ENCODE results near the gene CLK2.
A peak's percentile ranks its signal among the peaks of the same experiment; 100 is the strongest.

The CLK2 gene

DNA sequence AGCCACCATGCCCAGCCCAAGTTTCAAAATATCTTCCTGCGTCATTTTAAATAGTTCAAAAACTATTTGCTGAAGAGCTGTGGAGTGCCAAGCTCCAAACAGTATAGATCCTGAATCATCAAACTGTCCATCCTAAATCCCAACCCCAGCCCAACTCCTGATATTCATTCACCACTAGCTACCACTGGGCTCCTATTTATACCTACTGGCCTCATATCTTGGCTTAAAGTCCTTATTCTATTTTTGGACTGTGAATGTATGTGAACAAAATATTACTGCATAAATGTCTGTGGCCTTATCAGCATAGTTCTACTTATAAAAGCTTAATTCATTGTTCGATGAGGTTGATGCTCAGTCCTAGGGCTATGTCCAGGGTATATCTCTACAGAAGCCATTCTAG lies 5.9 kb downstream of the CLK2 start:
- Histone ChIP-seq H3K4me2 (ENCODE audit: low read depth, low read length) (no peak overlapping the region), H3F3A (ENCODE audit: insufficient read depth, low read length) (peaks cover 35% of the 10 kb centered on the region), H3K36me3 (replicated peaks; ENCODE audit: insufficient read depth, low read length) (peaks cover 44% of the 10 kb centered on the region), H3K79me2 (ENCODE audit: low read length) (peaks cover 40% of the 10 kb centered on the region), H3K9ac (ENCODE audit: low read length) (no peak overlapping the region), H3K4me1 (ENCODE audit: low read length) (peaks cover 7% of the 10 kb centered on the region; the same call in 1 of the 2 replicates), H3K9me3 (replicated peaks; ENCODE audit: insufficient read depth, low read length) (no peaks in the 10 kb centered on the region), H4K20me1 (ENCODE audit: insufficient read depth, low read length) (no peaks in the 10 kb centered on the region), H2AFZ (ENCODE audit: low read length) (no peak overlapping the region), H3K27me3 (replicated peaks; ENCODE audit: insufficient read depth, low read length) (no peaks in the 10 kb centered on the region), H3K27ac (ENCODE audit: low read length) (no peak overlapping the region), H3K4me3 (ENCODE audit: low read length) (no peak overlapping the region), H3K9me2 (replicated peaks; ENCODE audit: insufficient read depth, low read length) (no peaks in the 10 kb centered on the region)
- TF ChIP-seq EZH2phosphoT487 (IDR thresholded peaks at IDR 0.05; ENCODE audit: low read length) (no peak), EZH2 (optimal IDR thresholded peaks at IDR 0.05; ENCODE audit: low read depth, low read length) (no peak)
- TF ChIP-seq, protein P1, sequence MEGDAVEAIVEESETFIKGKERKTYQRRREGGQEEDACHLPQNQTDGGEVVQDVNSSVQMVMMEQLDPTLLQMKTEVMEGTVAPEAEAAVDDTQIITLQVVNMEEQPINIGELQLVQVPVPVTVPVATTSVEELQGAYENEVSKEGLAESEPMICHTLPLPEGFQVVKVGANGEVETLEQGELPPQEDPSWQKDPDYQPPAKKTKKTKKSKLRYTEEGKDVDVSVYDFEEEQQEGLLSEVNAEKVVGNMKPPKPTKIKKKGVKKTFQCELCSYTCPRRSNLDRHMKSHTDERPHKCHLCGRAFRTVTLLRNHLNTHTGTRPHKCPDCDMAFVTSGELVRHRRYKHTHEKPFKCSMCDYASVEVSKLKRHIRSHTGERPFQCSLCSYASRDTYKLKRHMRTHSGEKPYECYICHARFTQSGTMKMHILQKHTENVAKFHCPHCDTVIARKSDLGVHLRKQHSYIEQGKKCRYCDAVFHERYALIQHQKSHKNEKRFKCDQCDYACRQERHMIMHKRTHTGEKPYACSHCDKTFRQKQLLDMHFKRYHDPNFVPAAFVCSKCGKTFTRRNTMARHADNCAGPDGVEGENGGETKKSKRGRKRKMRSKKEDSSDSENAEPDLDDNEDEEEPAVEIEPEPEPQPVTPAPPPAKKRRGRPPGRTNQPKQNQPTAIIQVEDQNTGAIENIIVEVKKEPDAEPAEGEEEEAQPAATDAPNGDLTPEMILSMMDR (IDR thresholded peaks at IDR 0.05; ENCODE audit: low read length), result no peak
- no peak for DNase-seq

DNA sequence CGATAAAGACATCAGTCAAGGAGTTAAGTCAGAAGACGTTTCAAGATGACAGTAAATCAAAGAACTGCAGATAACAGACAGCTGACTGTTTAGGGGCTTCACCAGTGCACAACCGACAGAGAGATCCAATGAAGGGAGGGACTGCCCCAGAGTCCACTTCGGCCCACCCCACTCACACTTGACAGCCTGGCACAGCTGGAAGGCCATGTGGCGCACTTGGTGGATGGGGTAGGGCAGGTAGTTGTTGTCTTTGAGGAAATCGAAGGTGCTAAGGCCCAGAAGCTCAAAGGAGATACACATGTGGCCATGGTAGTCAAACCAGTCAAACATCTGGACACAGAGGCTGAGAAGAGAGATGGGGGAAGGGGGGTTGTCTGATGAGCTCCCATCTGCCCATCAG lies 6.8 kb downstream of the CLK2 start:
- DNase-seq, result no peak
- peaks cover 7% of the 10 kb centered on the region; the same call in 1 of the 2 replicates for H3K4me1 ChIP-seq (ENCODE audit: low read length)
- H2AFZ ChIP-seq (ENCODE audit: low read length), result no peak overlapping the region
- no peak overlapping the region for H3K9ac ChIP-seq (ENCODE audit: low read length)
- no peak overlapping the region for H3K4me2 ChIP-seq (ENCODE audit: low read depth, low read length)
- H3K27ac ChIP-seq (ENCODE audit: low read length), result no peak overlapping the region
- no peaks in the 10 kb centered on the region for H4K20me1 ChIP-seq (ENCODE audit: insufficient read depth, low read length)
- no peaks in the 10 kb centered on the region for H3K27me3 ChIP-seq (replicated peaks; ENCODE audit: insufficient read depth, low read length)
- no peaks in the 10 kb centered on the region for H3K9me3 ChIP-seq (replicated peaks; ENCODE audit: insufficient read depth, low read length)
- peaks cover 37% of the 10 kb centered on the region for H3K79me2 ChIP-seq (ENCODE audit: low read length)
- H3K36me3 ChIP-seq (replicated peaks; ENCODE audit: insufficient read depth, low read length), result peaks cover 44% of the 10 kb centered on the region
- H3K4me3 ChIP-seq (ENCODE audit: low read length), result no peak overlapping the region
- H3K9me2 ChIP-seq (replicated peaks; ENCODE audit: insufficient read depth, low read length), result no peaks in the 10 kb centered on the region
- TF ChIP-seq EZH2 (optimal IDR thresholded peaks at IDR 0.05; ENCODE audit: low read depth, low read length), result no peak
- TF ChIP-seq, protein P1 (IDR thresholded peaks at IDR 0.05; ENCODE audit: low read length), result no peak
- no peak for TF ChIP-seq EZH2phosphoT487 (IDR thresholded peaks at IDR 0.05; ENCODE audit: low read length)
- H3F3A ChIP-seq (ENCODE audit: insufficient read depth, low read length), result peaks cover 35% of the 10 kb centered on the region

DNA sequence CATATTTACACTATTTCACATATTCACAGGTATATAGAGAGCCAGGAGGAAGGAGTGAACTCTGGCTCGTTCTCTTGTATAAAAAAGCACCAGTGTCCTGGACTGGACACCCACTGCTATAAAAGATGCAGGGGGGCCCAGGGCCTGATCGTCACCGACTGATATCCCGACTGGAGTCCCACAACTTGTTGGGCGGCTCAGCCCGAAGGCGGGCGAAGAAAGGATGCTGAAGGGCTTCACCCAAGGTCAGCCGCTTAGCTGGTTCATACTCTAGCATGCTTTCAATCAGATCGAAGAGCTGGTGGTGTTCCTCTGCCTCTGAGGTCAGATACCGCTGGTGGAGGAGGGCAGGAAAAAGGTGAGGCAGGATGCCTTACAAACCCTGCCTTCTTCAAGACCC lies 10.2 kb downstream of the CLK2 start:
- Histone ChIP-seq H3K36me3 (replicated peaks; ENCODE audit: insufficient read depth, low read length) (peaks cover 23% of the 10 kb centered on the region), H3K27ac (ENCODE audit: low read length) (no peak overlapping the region), H3K4me3 (ENCODE audit: low read length) (no peak overlapping the region), H4K20me1 (ENCODE audit: insufficient read depth, low read length) (no peaks in the 10 kb centered on the region), H3K9me2 (replicated peaks; ENCODE audit: insufficient read depth, low read length) (no peaks in the 10 kb centered on the region), H3K9me3 (replicated peaks; ENCODE audit: insufficient read depth, low read length) (no peaks in the 10 kb centered on the region), H3F3A (ENCODE audit: insufficient read depth, low read length) (peaks cover 37% of the 10 kb centered on the region), H3K9ac (ENCODE audit: low read length) (no peak overlapping the region), H2AFZ (ENCODE audit: low read length) (no peak overlapping the region), H3K4me2 (ENCODE audit: low read depth, low read length) (peak overlapping the region; percentile 86; the same call in 1 of the 2 replicates), H3K4me1 (ENCODE audit: low read length) (peaks cover 13% of the 10 kb centered on the region; the same call in 1 of the 2 replicates), H3K27me3 (replicated peaks; ENCODE audit: insufficient read depth, low read length) (no peaks in the 10 kb centered on the region), H3K79me2 (ENCODE audit: low read length) (peaks cover 29% of the 10 kb centered on the region)
- no peak for TF ChIP-seq EZH2 (optimal IDR thresholded peaks at IDR 0.05; ENCODE audit: low read depth, low read length)
- TF ChIP-seq EZH2phosphoT487 (IDR thresholded peaks at IDR 0.05; ENCODE audit: low read length), result no peak
- TF ChIP-seq, protein P1 (IDR thresholded peaks at IDR 0.05; ENCODE audit: low read length), result no peak
- DNase-seq, result no peak

Data from MM.1S (cell line).